GM23338 (cell line): ENCODE results near the gene ARHGAP42. TPM values are rescaled to one million over a fixed set of nuclear protein-coding genes. Genes with fewer than 3 reads are reported as not detected.

ENCODE experiments used
- ATAC-seq: fragments of 200-7000 bp; cut with Tn5 transposase; 3 replicates; pipeline ENCODE4 v1.9.1; 2020
- DNase-seq: peaks from one replicate; pipeline ENCODE4 v3.0.0-alpha.2; 2015; ENCODE audit warnings: low spot score
- H2AFZ ChIP-seq: fragments of 200-600 bp; sonication (generic); 2 replicates; pipeline ENCODE4 v1.8.0; 2016; ENCODE audit warnings: antibody characterized with exemption, mild to moderate bottlenecking, moderate library complexity
- H3F3A ChIP-seq: fragments of 200-600 bp; sonication (generic); replicated peaks from 2 replicates; pipeline ENCODE4 v1.8.0; 2017; ENCODE audit warnings: antibody characterized with exemption, mixed run types, low read depth
- H3K27ac ChIP-seq: fragments of 200-600 bp; sonication (generic); 2 replicates; pipeline ENCODE4 v1.6.1; 2016; ENCODE audit warnings: low read depth
- H3K27me3 ChIP-seq: fragments of 200-600 bp; sonication (generic); 2 replicates; pipeline ENCODE4 v1.8.0; 2016; ENCODE audit warnings: mild to moderate bottlenecking, mixed run types, moderate library complexity; ENCODE audit not compliant: insufficient read depth
- H3K36me3 ChIP-seq: fragments of 200-600 bp; sonication (generic); 2 replicates; pipeline ENCODE4 v1.8.0; 2016; ENCODE audit warnings: mild to moderate bottlenecking; ENCODE audit not compliant: insufficient read depth
- H3K4me1 ChIP-seq: fragments of 200-600 bp; sonication (generic); 2 replicates; pipeline ENCODE4 v1.8.0; 2016; ENCODE audit warnings: mild to moderate bottlenecking, moderate library complexity; ENCODE audit not compliant: insufficient read depth
- H3K4me2 ChIP-seq: fragments of 200-600 bp; sonication (generic); 2 replicates; pipeline ENCODE4 v1.7.1; 2017; ENCODE audit warnings: mixed run types
- H3K4me3 ChIP-seq: fragments of 200-600 bp; sonication (generic); 2 replicates; pipeline ENCODE4 v1.6.1; 2016; ENCODE audit warnings: mixed run types
- H3K79me2 ChIP-seq: fragments of 200-600 bp; sonication (generic); replicated peaks from 2 replicates; pipeline ENCODE4 v1.8.0; 2017; ENCODE audit warnings: mild to moderate bottlenecking; ENCODE audit not compliant: insufficient read depth
- H3K9me2 ChIP-seq: fragments of 200-600 bp; sonication (generic); 2 replicates; pipeline ENCODE4 v1.8.0; 2017; ENCODE audit not compliant: insufficient read depth
- H4K20me1 ChIP-seq: fragments of 200-600 bp; sonication (generic); replicated peaks from 2 replicates; pipeline ENCODE4 v1.8.0; 2017; ENCODE audit warnings: mild to moderate bottlenecking; ENCODE audit not compliant: insufficient read depth
- H3K27ac Mint-ChIP-seq: 2 replicates; pipeline ENCODE4 v1.8.0; 2020; ENCODE audit warnings: inconsistent platforms, mild to moderate bottlenecking, moderate library complexity, mixed read lengths
- H3K27me3 Mint-ChIP-seq: 3 replicates; pipeline ENCODE4 v1.8.0; 2022; ENCODE audit warnings: low read depth, mild to moderate bottlenecking, moderate library complexity, mixed read lengths, inconsistent platforms; ENCODE audit not compliant: insufficient read depth, poor library complexity
- H3K36me3 Mint-ChIP-seq: 3 replicates; pipeline ENCODE4 v1.8.0; 2021; ENCODE audit warnings: low read depth, mild to moderate bottlenecking, inconsistent platforms, moderate library complexity, mixed read lengths
- H3K4me1 Mint-ChIP-seq: 3 replicates; pipeline ENCODE4 v1.8.0; 2020; ENCODE audit warnings: mild to moderate bottlenecking, inconsistent platforms, mixed read lengths
- H3K4me3 Mint-ChIP-seq: 3 replicates; pipeline ENCODE4 v1.8.0; 2021; ENCODE audit warnings: moderate library complexity, mild to moderate bottlenecking, inconsistent platforms, mixed read lengths
- H3K9me3 Mint-ChIP-seq: 3 replicates; pipeline ENCODE4 v1.8.0; 2020; ENCODE audit warnings: moderate library complexity, mild to moderate bottlenecking, inconsistent platforms, mixed read lengths
- CREB1 ChIP-seq: fragments of 250-450 bp; sonication (Bioruptor Pico); IDR thresholded peaks from 2 replicates; pipeline ENCODE4 v1.5.0; 2020; ENCODE audit warnings: low read depth, mild to moderate bottlenecking, moderate library complexity
- EZH2 ChIP-seq: fragments of 200-600 bp; sonication (generic); IDR thresholded peaks from one replicate; pipeline ENCODE4 v1.8.0; 2017; ENCODE audit warnings: antibody characterized with exemption, mild to moderate bottlenecking, low read depth; ENCODE audit not compliant: unreplicated experiment
- EZH2phosphoT487 ChIP-seq: fragments of 200-600 bp; sonication (generic); IDR thresholded peaks from one replicate; pipeline ENCODE4 v1.8.1; 2018; ENCODE audit warnings: antibody characterized with exemption; ENCODE audit not compliant: unreplicated experiment
- JUNB ChIP-seq: IDR thresholded peaks from one replicate; pipeline ENCODE4 v1.6.1; 2016; ENCODE audit warnings: antibody characterized with exemption; ENCODE audit not compliant: unreplicated experiment
- NANOG ChIP-seq: IDR thresholded peaks from 2 replicates; pipeline ENCODE4 v1.6.1; 2016; ENCODE audit warnings: antibody characterized with exemption, borderline replicate concordance
- STAT1 ChIP-seq: IDR thresholded peaks from one replicate; pipeline ENCODE4 v1.6.1; 2016; ENCODE audit warnings: antibody characterized with exemption; ENCODE audit not compliant: unreplicated experiment
- ZNF331 ChIP-seq: fragments of 250-450 bp; sonication (Bioruptor Pico); IDR thresholded peaks from 2 replicates; pipeline ENCODE4 v1.5.0; 2020; ENCODE audit warnings: low read depth, mild to moderate bottlenecking, moderate library complexity
- polyA plus RNA-seq: library from polyadenylated mRNA; unstranded; fragments of >200 nt; fragmentation: Nextera tagmentation; extraction: Ambion mirVana; gene quantifications from 2 replicates; pipeline ENCODE4 v1.2.1, GENCODE V29; 2016
- total RNA-seq: library from RNA; depleted of rRNA; stranded (reverse); fragments of >200 nt; shearing (Covaris generic); gene quantifications from 2 replicates; pipeline ENCODE4 v1.2.3, GENCODE V29; 2014
- TF ChIP-seq, protein P1 (sequence below): IDR thresholded peaks from one replicate; pipeline ENCODE4 v1.6.1; 2018; ENCODE audit warnings: antibody characterized with exemption; ENCODE audit not compliant: unreplicated experiment
- TF ChIP-seq, protein P2 (sequence below): IDR thresholded peaks from 2 replicates; pipeline ENCODE4 v1.6.1; 2016; ENCODE audit warnings: antibody characterized with exemption
- TF ChIP-seq, protein P3 (sequence below), 2 experiments: fragments of 200-600 bp in 1 of 2; sonication (generic) in 1 of 2; conservative IDR thresholded peaks; 2 replicates each; pipeline versions ENCODE4 v1.5.1 to v1.6.1; 2016 to 2017; ENCODE audit warnings: antibody characterized with exemption in 2 of 2, low read depth in 2 of 2, mild to moderate bottlenecking in 2 of 2, moderate library complexity in 1 of 2

The ARHGAP42 gene
- total and polyA plus RNA-seq, 2 experiments from 2014 or later = 23.7 to 35.7 TPM

DNA sequence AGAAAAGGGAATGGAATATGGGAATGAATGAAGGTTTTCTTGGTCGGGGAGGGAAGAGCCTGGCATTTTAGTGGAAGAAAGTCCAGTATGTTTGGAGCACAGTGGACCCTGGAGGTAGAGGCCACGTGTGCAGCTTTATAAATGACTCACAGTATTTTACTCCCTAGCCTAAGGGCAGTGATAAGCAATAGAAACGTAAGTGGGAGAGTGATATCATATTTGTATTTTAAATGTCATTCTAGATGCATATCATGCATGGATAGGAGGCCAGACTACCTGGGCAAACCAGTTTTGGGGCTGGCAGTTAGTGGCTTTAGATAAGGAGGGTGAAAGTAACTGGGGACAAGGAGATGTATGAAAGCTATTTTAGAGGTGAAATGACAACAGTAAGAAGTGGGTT lies 174.1 kb downstream of the ARHGAP42 start (continued):
- TF ChIP-seq, protein P1, sequence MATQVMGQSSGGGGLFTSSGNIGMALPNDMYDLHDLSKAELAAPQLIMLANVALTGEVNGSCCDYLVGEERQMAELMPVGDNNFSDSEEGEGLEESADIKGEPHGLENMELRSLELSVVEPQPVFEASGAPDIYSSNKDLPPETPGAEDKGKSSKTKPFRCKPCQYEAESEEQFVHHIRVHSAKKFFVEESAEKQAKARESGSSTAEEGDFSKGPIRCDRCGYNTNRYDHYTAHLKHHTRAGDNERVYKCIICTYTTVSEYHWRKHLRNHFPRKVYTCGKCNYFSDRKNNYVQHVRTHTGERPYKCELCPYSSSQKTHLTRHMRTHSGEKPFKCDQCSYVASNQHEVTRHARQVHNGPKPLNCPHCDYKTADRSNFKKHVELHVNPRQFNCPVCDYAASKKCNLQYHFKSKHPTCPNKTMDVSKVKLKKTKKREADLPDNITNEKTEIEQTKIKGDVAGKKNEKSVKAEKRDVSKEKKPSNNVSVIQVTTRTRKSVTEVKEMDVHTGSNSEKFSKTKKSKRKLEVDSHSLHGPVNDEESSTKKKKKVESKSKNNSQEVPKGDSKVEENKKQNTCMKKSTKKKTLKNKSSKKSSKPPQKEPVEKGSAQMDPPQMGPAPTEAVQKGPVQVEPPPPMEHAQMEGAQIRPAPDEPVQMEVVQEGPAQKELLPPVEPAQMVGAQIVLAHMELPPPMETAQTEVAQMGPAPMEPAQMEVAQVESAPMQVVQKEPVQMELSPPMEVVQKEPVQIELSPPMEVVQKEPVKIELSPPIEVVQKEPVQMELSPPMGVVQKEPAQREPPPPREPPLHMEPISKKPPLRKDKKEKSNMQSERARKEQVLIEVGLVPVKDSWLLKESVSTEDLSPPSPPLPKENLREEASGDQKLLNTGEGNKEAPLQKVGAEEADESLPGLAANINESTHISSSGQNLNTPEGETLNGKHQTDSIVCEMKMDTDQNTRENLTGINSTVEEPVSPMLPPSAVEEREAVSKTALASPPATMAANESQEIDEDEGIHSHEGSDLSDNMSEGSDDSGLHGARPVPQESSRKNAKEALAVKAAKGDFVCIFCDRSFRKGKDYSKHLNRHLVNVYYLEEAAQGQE = no peak
- TF ChIP-seq, protein P2, sequence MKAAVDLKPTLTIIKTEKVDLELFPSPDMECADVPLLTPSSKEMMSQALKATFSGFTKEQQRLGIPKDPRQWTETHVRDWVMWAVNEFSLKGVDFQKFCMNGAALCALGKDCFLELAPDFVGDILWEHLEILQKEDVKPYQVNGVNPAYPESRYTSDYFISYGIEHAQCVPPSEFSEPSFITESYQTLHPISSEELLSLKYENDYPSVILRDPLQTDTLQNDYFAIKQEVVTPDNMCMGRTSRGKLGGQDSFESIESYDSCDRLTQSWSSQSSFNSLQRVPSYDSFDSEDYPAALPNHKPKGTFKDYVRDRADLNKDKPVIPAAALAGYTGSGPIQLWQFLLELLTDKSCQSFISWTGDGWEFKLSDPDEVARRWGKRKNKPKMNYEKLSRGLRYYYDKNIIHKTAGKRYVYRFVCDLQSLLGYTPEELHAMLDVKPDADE = no peak
- no peak for TF ChIP-seq NANOG
- no peak for TF ChIP-seq STAT1
- no peak for TF ChIP-seq ZNF331 (CRISPR knock-in tag)
- no peak for TF ChIP-seq EZH2phosphoT487

DNA sequence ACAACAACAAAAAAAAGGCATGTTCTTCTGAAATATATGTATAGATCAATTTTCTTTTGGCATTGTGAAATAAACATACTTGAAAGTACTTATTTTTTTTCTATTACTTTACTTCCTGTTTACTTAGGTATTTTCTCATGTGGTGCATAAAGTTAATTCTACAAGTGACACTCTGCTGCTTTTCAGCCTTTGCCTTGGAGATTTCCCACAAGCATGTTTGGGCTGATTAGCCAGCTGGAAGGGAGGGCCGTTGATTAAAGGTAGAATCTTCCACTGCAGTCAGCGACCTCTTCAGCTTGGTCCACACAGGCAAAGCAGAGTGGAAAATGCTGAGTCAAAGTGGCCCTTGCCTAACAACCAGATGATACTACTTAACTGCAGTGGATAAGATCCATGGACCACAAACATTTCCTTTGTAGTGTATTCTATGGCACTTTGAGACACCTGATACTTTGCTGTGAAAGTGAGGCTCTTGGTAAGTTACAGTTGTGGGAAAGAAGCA lies 176.0 kb downstream of the ARHGAP42 start:
- Histone ChIP-seq H3K27me3 (no peaks in the 10 kb centered on the region), H3K27ac (no peak overlapping the region), H3K36me3 (no peaks in the 10 kb centered on the region), H4K20me1 (no peaks in the 10 kb centered on the region), H3K79me2 (peaks cover 2% of the 10 kb centered on the region; the same call in 1 of the 2 replicates), H3K9me2 (0 out of 2 replicates have a peak, but pooled peaks cover 3% of the 10 kb centered on the region), H2AFZ (no peak overlapping the region), H3K4me2 (no peak overlapping the region), H3K4me1 (peaks cover 25% of the 10 kb centered on the region), H3F3A (no peaks in the 10 kb centered on the region), H3K4me3 (no peak overlapping the region)
- TF ChIP-seq JUNB (no peak), EZH2phosphoT487 (no peak), ZNF331 (CRISPR knock-in tag) (no peak), EZH2 (no peak), CREB1 (no peak), STAT1 (no peak)
- TF ChIP-seq, protein P2 = no peak
- TF ChIP-seq, protein P3, sequence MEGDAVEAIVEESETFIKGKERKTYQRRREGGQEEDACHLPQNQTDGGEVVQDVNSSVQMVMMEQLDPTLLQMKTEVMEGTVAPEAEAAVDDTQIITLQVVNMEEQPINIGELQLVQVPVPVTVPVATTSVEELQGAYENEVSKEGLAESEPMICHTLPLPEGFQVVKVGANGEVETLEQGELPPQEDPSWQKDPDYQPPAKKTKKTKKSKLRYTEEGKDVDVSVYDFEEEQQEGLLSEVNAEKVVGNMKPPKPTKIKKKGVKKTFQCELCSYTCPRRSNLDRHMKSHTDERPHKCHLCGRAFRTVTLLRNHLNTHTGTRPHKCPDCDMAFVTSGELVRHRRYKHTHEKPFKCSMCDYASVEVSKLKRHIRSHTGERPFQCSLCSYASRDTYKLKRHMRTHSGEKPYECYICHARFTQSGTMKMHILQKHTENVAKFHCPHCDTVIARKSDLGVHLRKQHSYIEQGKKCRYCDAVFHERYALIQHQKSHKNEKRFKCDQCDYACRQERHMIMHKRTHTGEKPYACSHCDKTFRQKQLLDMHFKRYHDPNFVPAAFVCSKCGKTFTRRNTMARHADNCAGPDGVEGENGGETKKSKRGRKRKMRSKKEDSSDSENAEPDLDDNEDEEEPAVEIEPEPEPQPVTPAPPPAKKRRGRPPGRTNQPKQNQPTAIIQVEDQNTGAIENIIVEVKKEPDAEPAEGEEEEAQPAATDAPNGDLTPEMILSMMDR (conservative IDR thresholded peaks at IDR 0.05; ENCODE audit: low read depth in 2 of 2) = no peak
- TF ChIP-seq, protein P1 = no peak
- H3K4me3 Mint-ChIP-seq = no peak overlapping the region
- no peaks in the 10 kb centered on the region for H3K9me3 Mint-ChIP-seq
- peaks cover 3% of the 10 kb centered on the region for H3K27me3 Mint-ChIP-seq
- DNase-seq (peak; percentile 21), ATAC-seq (peak; percentile 34; the same call in 1 of the 3 replicates)
- H3K4me1 Mint-ChIP-seq = peaks cover 37% of the 10 kb centered on the region
- H3K36me3 Mint-ChIP-seq = no peaks in the 10 kb centered on the region
- H3K27ac Mint-ChIP-seq = peak overlapping the region; percentile 85
